Neural progenitor cell (in vitro differentiated cells): Measurements from ENCODE around the gene TNNC1. TPM values are rescaled to one million over a fixed set of nuclear protein-coding genes. Genes with fewer than 3 reads are reported as not detected.
A peak's percentile ranks its signal among the peaks of the same experiment; 100 is the strongest.

Experiments
- DNase-seq: peaks from one replicate; pipeline ENCODE4 v3.0.0-alpha.2; 2016; ENCODE audit warnings: low spot score
- H2AFZ ChIP-seq: fragments of 200-600 bp; sonication (generic); replicated peaks from 2 replicates; pipeline ENCODE4 v1.6.1; 2016; ENCODE audit warnings: antibody characterized with exemption
- H3F3A ChIP-seq: fragments of 200-600 bp; sonication (generic); 2 replicates; pipeline ENCODE4 v1.6.1; 2016; ENCODE audit warnings: antibody characterized with exemption, low read depth
- H3K27ac ChIP-seq: fragments of 200-600 bp; sonication (generic); 2 replicates; pipeline ENCODE4 v1.5.1; 2016; ENCODE audit warnings: mild to moderate bottlenecking
- H3K27me3 ChIP-seq: fragments of 200-600 bp; sonication (generic); 2 replicates; pipeline ENCODE4 v1.6.1; 2016; ENCODE audit warnings: mild to moderate bottlenecking, moderate library complexity
- H3K36me3 ChIP-seq: fragments of 200-600 bp; sonication (generic); 2 replicates; pipeline ENCODE4 v1.5.1; 2016
- H3K4me1 ChIP-seq: fragments of 200-600 bp; sonication (generic); 2 replicates; pipeline ENCODE4 v1.6.1; 2016; ENCODE audit warnings: mixed run types
- H3K4me2 ChIP-seq: fragments of 200-600 bp; sonication (generic); 2 replicates; pipeline ENCODE4 v1.6.1; 2016
- H3K4me3 ChIP-seq: fragments of 200-600 bp; sonication (generic); 2 replicates; pipeline ENCODE4 v1.5.1; 2016
- H3K79me2 ChIP-seq: fragments of 200-600 bp; sonication (generic); 2 replicates; pipeline ENCODE4 v1.6.1; 2016; ENCODE audit warnings: low read depth
- H3K9ac ChIP-seq: fragments of 200-600 bp; sonication (generic); 2 replicates; pipeline ENCODE4 v1.6.1; 2016
- H3K9me3 ChIP-seq: fragments of 200-600 bp; sonication (generic); 2 replicates; pipeline ENCODE4 v1.5.1; 2016; ENCODE audit warnings: low read depth
- H4K20me1 ChIP-seq: fragments of 200-600 bp; sonication (generic); 2 replicates; pipeline ENCODE4 v1.6.1; 2016; ENCODE audit warnings: low read depth
- H3K27ac Mint-ChIP-seq: 3 replicates; pipeline ENCODE4 v1.8.0; 2021; ENCODE audit warnings: mixed read lengths
- H3K27me3 Mint-ChIP-seq: 2 replicates; pipeline ENCODE4 v1.8.0; 2022; ENCODE audit warnings: low read depth, mild to moderate bottlenecking, inconsistent platforms, moderate library complexity, mixed read lengths; ENCODE audit not compliant: insufficient read depth
- H3K36me3 Mint-ChIP-seq: 3 replicates; pipeline ENCODE4 v1.8.0; 2021; ENCODE audit warnings: mixed read lengths
- H3K4me1 Mint-ChIP-seq: 3 replicates; pipeline ENCODE4 v1.8.0; 2021; ENCODE audit warnings: mixed read lengths
- H3K4me3 Mint-ChIP-seq: 3 replicates; pipeline ENCODE4 v1.8.0; 2021; ENCODE audit warnings: mild to moderate bottlenecking, moderate library complexity, mixed read lengths
- H3K9me3 Mint-ChIP-seq: 3 replicates; pipeline ENCODE4 v1.8.0; 2020; ENCODE audit warnings: mixed read lengths
- CTCF ChIP-seq: fragments of 200-600 bp; sonication (generic); IDR thresholded peaks from 2 replicates; pipeline ENCODE4 v1.5.1; 2017; ENCODE audit warnings: antibody characterized with exemption, mild to moderate bottlenecking
- EZH2 ChIP-seq: fragments of 200-600 bp; sonication (generic); IDR thresholded peaks from 2 replicates; pipeline ENCODE4 v1.6.1; 2017; ENCODE audit warnings: antibody characterized with exemption, mild to moderate bottlenecking, moderate library complexity
- EZH2phosphoT487 ChIP-seq: fragments of 200-600 bp; sonication (generic); IDR thresholded peaks from 2 replicates; pipeline ENCODE4 v1.6.1; 2017; ENCODE audit warnings: antibody characterized with exemption
- total RNA-seq: library from RNA; depleted of rRNA; stranded (reverse); fragments of >200 nt; gene quantifications from 2 replicates; pipeline ENCODE4 v1.2.3, GENCODE V29; 2015; ENCODE audit warnings: low replicate concordance

Gene TNNC1
- total RNA-seq, 1 donor from 2014 or later, result 0.67 TPM

- peaks cover 23% of the 10 kb centered on the region for H3K36me3 ChIP-seq
- H3K4me2 ChIP-seq, result peak overlapping the region; percentile 99
- no peaks in the 10 kb centered on the region for H3K27me3 ChIP-seq
- H3K79me2 ChIP-seq, result peaks cover 55% of the 10 kb centered on the region
- peaks cover 35% of the 10 kb centered on the region for H4K20me1 ChIP-seq
- no peaks in the 10 kb centered on the region for H3K9me3 ChIP-seq
- H3K4me3 ChIP-seq, result peak overlapping the region; percentile 80
- peaks cover 32% of the 10 kb centered on the region for H3K4me1 ChIP-seq
- H2AFZ ChIP-seq, result no peak overlapping the region
- peaks cover 15% of the 10 kb centered on the region for H3K36me3 Mint-ChIP-seq
- TF ChIP-seq EZH2phosphoT487 (no peak), CTCF (no peak)
- peaks cover 12% of the 10 kb centered on the region for H3K27me3 Mint-ChIP-seq
- H3K27ac ChIP-seq, result peak overlapping the region; percentile 22
- peak overlapping the region; percentile 83 for H3K9ac ChIP-seq
- peak overlapping the region; percentile 58 for H3K27ac Mint-ChIP-seq
- peaks cover 38% of the 10 kb centered on the region for H3K4me1 Mint-ChIP-seq
- no peaks in the 10 kb centered on the region for H3K9me3 Mint-ChIP-seq
- H3K4me3 Mint-ChIP-seq, result peak overlapping the region; percentile 97
- H3F3A ChIP-seq, result peaks cover 23% of the 10 kb centered on the region
- peak; percentile 52 for DNase-seq
Measured at GRCh38 chr3:52456169-52456799, 2.4 kb upstream of the TNNC1 start.

- Histone ChIP-seq H3F3A (peaks cover 23% of the 10 kb centered on the region), H3K9ac (peak within 1 kb of the TSS; percentile 83), H3K27ac (peak within 1 kb of the TSS; percentile 22), H4K20me1 (peaks cover 28% of the 10 kb centered on the region), H3K4me1 (peaks cover 32% of the 10 kb centered on the region), H3K27me3 (no peaks in the 10 kb centered on the region), H3K79me2 (peaks cover 47% of the 10 kb centered on the region), H2AFZ (peak within 1 kb of the TSS; percentile 65), H3K9me3 (no peaks in the 10 kb centered on the region), H3K36me3 (peaks cover 18% of the 10 kb centered on the region), H3K4me2 (peak within 1 kb of the TSS; percentile 99), H3K4me3 (peak within 1 kb of the TSS; percentile 80)
- H3K36me3 Mint-ChIP-seq, result peaks cover 14% of the 10 kb centered on the region
- peak within 1 kb of the TSS; percentile 87 for H3K27ac Mint-ChIP-seq
- H3K4me3 Mint-ChIP-seq, result peak within 1 kb of the TSS; percentile 97
- peaks cover 41% of the 10 kb centered on the region for H3K4me1 Mint-ChIP-seq
- DNase-seq, result peak; percentile 94
- H3K9me3 Mint-ChIP-seq, result no peaks in the 10 kb centered on the region
- H3K27me3 Mint-ChIP-seq, result peaks cover 14% of the 10 kb centered on the region
- TF ChIP-seq EZH2phosphoT487 (no peak), EZH2 (no peak), CTCF (no peak)
Measured at GRCh38 chr3:52455283-52456168, 1.7 kb upstream of the TNNC1 start, which contains the start of gene NISCH. Gene NISCH (plus strand): TSS chr3:52455604. CDS start chr3:52455642, 38 bp downstream.

- Histone ChIP-seq H3F3A (peaks cover 23% of the 10 kb centered on the region), H3K9me3 (no peaks in the 10 kb centered on the region), H4K20me1 (peaks cover 23% of the 10 kb centered on the region), H3K4me3 (peak overlapping the region; percentile 80), H3K79me2 (peaks cover 43% of the 10 kb centered on the region), H3K27me3 (no peaks in the 10 kb centered on the region), H3K4me2 (peak overlapping the region; percentile 99), H3K9ac (no peak overlapping the region), H3K36me3 (peaks cover 16% of the 10 kb centered on the region), H3K27ac (no peak overlapping the region), H2AFZ (peak overlapping the region; percentile 65), H3K4me1 (peaks cover 32% of the 10 kb centered on the region)
- Mint-ChIP-seq H3K36me3 (peaks cover 14% of the 10 kb centered on the region), H3K4me1 (peaks cover 41% of the 10 kb centered on the region), H3K4me3 (peak overlapping the region; percentile 97), H3K9me3 (no peaks in the 10 kb centered on the region), H3K27ac (peak overlapping the region; percentile 87), H3K27me3 (peaks cover 14% of the 10 kb centered on the region)
- no peak for DNase-seq
- TF ChIP-seq EZH2 (no peak), EZH2phosphoT487 (no peak), CTCF (no peak)
Measured at GRCh38 chr3:52454938-52455282, 1.1 kb upstream of the TNNC1 start.
